Stimulated activated naive B cell treated with anti-CD40 and anti-IgM and Interleukin-4, amounts not matched to agents 10 μg/mL and 1 μg/mL and 100 μg/mL, for 72 hours (primary cell): ENCODE measurements around the gene RAET1G.
"Not testable (repeated sequence)": the region's sequence is repeated elsewhere in the genome, so short reads cannot be mapped to it uniquely, and the experiment has no call there.

ENCODE experiments used
- ATAC-seq, 2 donors: fragments of 150-1000 bp; cut with Tn5 transposase; replicated peaks; 2 replicates each; pipeline ENCODE4 v1.10.0; 2021; ENCODE audit warnings: moderate library complexity in 1 of 2
- DNase-seq: peaks from one replicate; pipeline ENCODE4 v3.0.0; 2021
- H3K27ac Mint-ChIP-seq: one replicate; pipeline ENCODE4 v1.8.0; 2022; ENCODE audit warnings: mild to moderate bottlenecking, mixed read lengths
- H3K27me3 Mint-ChIP-seq, 2 donors: one replicate each; pipeline ENCODE4 v1.8.0; 2022; ENCODE audit warnings: mixed read lengths in 2 of 2
- H3K36me3 Mint-ChIP-seq, 2 donors: one replicate each; pipeline ENCODE4 v1.8.0; 2022; ENCODE audit warnings: mixed read lengths in 2 of 2, mild to moderate bottlenecking in 1 of 2
- H3K4me1 Mint-ChIP-seq, 2 donors: one replicate each; pipeline ENCODE4 v1.8.0; 2022; ENCODE audit warnings: mixed read lengths in 2 of 2, mild to moderate bottlenecking in 1 of 2
- H3K4me3 Mint-ChIP-seq, 2 donors: one replicate each; pipeline ENCODE4 v1.8.0; 2022; ENCODE audit warnings: mild to moderate bottlenecking in 2 of 2, mixed read lengths in 2 of 2, moderate library complexity in 1 of 2
- H3K9me3 Mint-ChIP-seq, 2 donors: one replicate each; pipeline ENCODE4 v1.8.0; 2022; ENCODE audit warnings: mixed read lengths in 2 of 2, mild to moderate bottlenecking in 1 of 2

The RAET1G gene

GRCh38 chr6:149896491-149896890 is 26.4 kb downstream of the RAET1G start:
- Mint-ChIP-seq H3K9me3 (peaks cover 0 to 2% of the 10 kb centered on the region in 2 donors), H3K36me3 (no peaks in the 10 kb centered on the region), H3K4me3 (no peak overlapping the region), H3K27ac (no peak overlapping the region), H3K27me3 (peaks cover 51 to 57% of the 10 kb centered on the region in 2 donors), H3K4me1 (peaks cover 2 to 5% of the 10 kb centered on the region in 2 donors)
- DNase-seq (no peak), ATAC-seq (no peak)

- DNase-seq (no peak), ATAC-seq (peak in 1 of 2 donors; percentile 36)
- Mint-ChIP-seq H3K27me3 (peaks cover 51 to 58% of the 10 kb centered on the region in 2 donors), H3K4me3 (no peak overlapping the region), H3K27ac (no peak overlapping the region), H3K36me3 (no peaks in the 10 kb centered on the region), H3K4me1 (peaks cover 2 to 5% of the 10 kb centered on the region in 2 donors), H3K9me3 (peaks cover 0 to 2% of the 10 kb centered on the region in 2 donors)
These were observed 27.1 kb downstream of the RAET1G start for GRCh38 chr6:149895833-149896271.

GRCh38 chr6:149895048-149895590 is 27.8 kb downstream of the RAET1G start:
- peaks cover 48 to 51% of the 10 kb centered on the region in 2 donors for H3K27me3 Mint-ChIP-seq
- H3K4me3 Mint-ChIP-seq, result no peak overlapping the region
- H3K36me3 Mint-ChIP-seq, result no peaks in the 10 kb centered on the region
- no peak overlapping the region for H3K27ac Mint-ChIP-seq
- DNase-seq (no peak), ATAC-seq (no peak)
- H3K4me1 Mint-ChIP-seq, result peaks cover 2 to 5% of the 10 kb centered on the region in 2 donors
- H3K9me3 Mint-ChIP-seq, result peaks cover 0 to 2% of the 10 kb centered on the region in 2 donors

- not testable (repeated sequence) for ATAC-seq, H3K4me1 Mint-ChIP-seq, H3K36me3 Mint-ChIP-seq, H3K27ac Mint-ChIP-seq, H3K9me3 Mint-ChIP-seq, H3K4me3 Mint-ChIP-seq, DNase-seq
- peaks cover 58 to 62% of the 10 kb centered on the region in 2 donors for H3K27me3 Mint-ChIP-seq
These were observed 31.1 kb downstream of the RAET1G start for GRCh38 chr6:149891864-149892263.

- DNase-seq, result no peak
- no peak overlapping the region for H3K4me3 Mint-ChIP-seq
- H3K4me1 Mint-ChIP-seq, result no peaks in the 10 kb centered on the region
- peaks cover 0 to 2% of the 10 kb centered on the region in 2 donors for H3K9me3 Mint-ChIP-seq
- H3K36me3 Mint-ChIP-seq, result no peaks in the 10 kb centered on the region
- peaks cover 55 to 65% of the 10 kb centered on the region in 2 donors for H3K27me3 Mint-ChIP-seq
- no peak overlapping the region for H3K27ac Mint-ChIP-seq
- ATAC-seq, result no peak
These were observed 31.7 kb downstream of the RAET1G start for GRCh38 chr6:149891259-149891658.

GRCh38 chr6:149890629-149891045 is 32.3 kb downstream of the RAET1G start:
- no peaks in the 10 kb centered on the region for H3K4me1 Mint-ChIP-seq
- H3K27me3 Mint-ChIP-seq, result peaks cover 51 to 60% of the 10 kb centered on the region in 2 donors
- H3K36me3 Mint-ChIP-seq, result no peaks in the 10 kb centered on the region

GRCh38 chr6:149889326-149889725 is 33.6 kb downstream of the RAET1G start:
- Mint-ChIP-seq H3K9me3 (peaks cover 0 to 2% of the 10 kb centered on the region in 2 donors), H3K4me1 (no peaks in the 10 kb centered on the region), H3K4me3 (no peak overlapping the region), H3K36me3 (no peaks in the 10 kb centered on the region), H3K27ac (no peak overlapping the region), H3K27me3 (peaks cover 54 to 55% of the 10 kb centered on the region in 2 donors)
- no peak for ATAC-seq
- DNase-seq, result no peak

More at GRCh38 chr6:149890629-149891045, 32.3 kb downstream of the RAET1G start:
- Mint-ChIP-seq H3K27ac (no peak overlapping the region), H3K9me3 (peaks cover 0 to 2% of the 10 kb centered on the region in 2 donors), H3K4me3 (no peak overlapping the region)
- ATAC-seq, result no peak
- no peak for DNase-seq

GRCh38 chr6:149888659-149889058 is 34.3 kb downstream of the RAET1G start:
- ATAC-seq (no peak), DNase-seq (no peak)
- Mint-ChIP-seq H3K4me1 (no peaks in the 10 kb centered on the region), H3K27ac (no peak overlapping the region), H3K27me3 (peaks cover 52 to 59% of the 10 kb centered on the region in 2 donors), H3K4me3 (no peak overlapping the region), H3K36me3 (no peaks in the 10 kb centered on the region), H3K9me3 (peaks cover 0 to 2% of the 10 kb centered on the region in 2 donors)

- Mint-ChIP-seq H3K27me3 (peaks cover 47 to 55% of the 10 kb centered on the region in 2 donors), H3K36me3 (no peaks in the 10 kb centered on the region), H3K4me1 (no peaks in the 10 kb centered on the region), H3K9me3 (peaks cover 0 to 2% of the 10 kb centered on the region in 2 donors), H3K27ac (no peak overlapping the region), H3K4me3 (no peak overlapping the region)
- DNase-seq, result no peak
- no peak for ATAC-seq
These were observed 34.8 kb downstream of the RAET1G start for GRCh38 chr6:149888093-149888492.

GRCh38 chr6:149887343-149887742 is 35.6 kb downstream of the RAET1G start:
- DNase-seq, result no peak
- Mint-ChIP-seq H3K4me1 (no peaks in the 10 kb centered on the region), H3K27me3 (peaks cover 41 to 48% of the 10 kb centered on the region in 2 donors), H3K36me3 (no peaks in the 10 kb centered on the region), H3K4me3 (no peak overlapping the region), H3K27ac (no peak overlapping the region), H3K9me3 (peaks cover 0 to 2% of the 10 kb centered on the region in 2 donors)
- ATAC-seq, result no peak

- Mint-ChIP-seq H3K4me1 (no peaks in the 10 kb centered on the region), H3K9me3 (no peaks in the 10 kb centered on the region), H3K27ac (no peak overlapping the region), H3K4me3 (no peak overlapping the region), H3K36me3 (no peaks in the 10 kb centered on the region), H3K27me3 (peaks cover 45 to 53% of the 10 kb centered on the region in 2 donors)
- DNase-seq (no peak), ATAC-seq (no peak)
These were observed 37.0 kb downstream of the RAET1G start for GRCh38 chr6:149885888-149886287.

- Mint-ChIP-seq H3K27me3 (peaks cover 55 to 63% of the 10 kb centered on the region in 2 donors), H3K27ac (no peak overlapping the region), H3K36me3 (no peaks in the 10 kb centered on the region), H3K4me1 (no peaks in the 10 kb centered on the region), H3K9me3 (no peaks in the 10 kb centered on the region), H3K4me3 (no peak overlapping the region)
- ATAC-seq, result no peak
- no peak for DNase-seq
These were observed 38.3 kb downstream of the RAET1G start for GRCh38 chr6:149884617-149885016.

GRCh38 chr6:149884215-149884614 is 38.7 kb downstream of the RAET1G start:
- DNase-seq (no peak), ATAC-seq (no peak)
- H3K27me3 Mint-ChIP-seq, result peaks cover 55 to 63% of the 10 kb centered on the region in 2 donors
- no peak overlapping the region for H3K4me3 Mint-ChIP-seq
- H3K27ac Mint-ChIP-seq, result no peak overlapping the region
- no peaks in the 10 kb centered on the region for H3K36me3 Mint-ChIP-seq
- no peaks in the 10 kb centered on the region for H3K4me1 Mint-ChIP-seq
- no peaks in the 10 kb centered on the region for H3K9me3 Mint-ChIP-seq

GRCh38 chr6:149881860-149882259 is 41.1 kb downstream of the RAET1G start:
- DNase-seq, result no peak
- Mint-ChIP-seq H3K9me3 (no peaks in the 10 kb centered on the region), H3K4me1 (peaks cover 0 to 2% of the 10 kb centered on the region in 2 donors), H3K27ac (no peak overlapping the region), H3K4me3 (no peak overlapping the region), H3K36me3 (no peaks in the 10 kb centered on the region), H3K27me3 (peaks cover 56 to 69% of the 10 kb centered on the region in 2 donors)
- ATAC-seq, result no peak

GRCh38 chr6:149881066-149881766 is 41.7 kb downstream of the RAET1G start:
- DNase-seq (no peak), ATAC-seq (no peak)
- H3K9me3 Mint-ChIP-seq, result no peaks in the 10 kb centered on the region
- H3K36me3 Mint-ChIP-seq, result no peaks in the 10 kb centered on the region
- H3K4me3 Mint-ChIP-seq, result no peak overlapping the region
- H3K27ac Mint-ChIP-seq, result no peak overlapping the region
- H3K4me1 Mint-ChIP-seq, result peaks cover 0 to 2% of the 10 kb centered on the region in 2 donors
- H3K27me3 Mint-ChIP-seq, result peaks cover 57 to 74% of the 10 kb centered on the region in 2 donors
